ENCODE data around the gene MYD88.

Gene MYD88

DNA sequence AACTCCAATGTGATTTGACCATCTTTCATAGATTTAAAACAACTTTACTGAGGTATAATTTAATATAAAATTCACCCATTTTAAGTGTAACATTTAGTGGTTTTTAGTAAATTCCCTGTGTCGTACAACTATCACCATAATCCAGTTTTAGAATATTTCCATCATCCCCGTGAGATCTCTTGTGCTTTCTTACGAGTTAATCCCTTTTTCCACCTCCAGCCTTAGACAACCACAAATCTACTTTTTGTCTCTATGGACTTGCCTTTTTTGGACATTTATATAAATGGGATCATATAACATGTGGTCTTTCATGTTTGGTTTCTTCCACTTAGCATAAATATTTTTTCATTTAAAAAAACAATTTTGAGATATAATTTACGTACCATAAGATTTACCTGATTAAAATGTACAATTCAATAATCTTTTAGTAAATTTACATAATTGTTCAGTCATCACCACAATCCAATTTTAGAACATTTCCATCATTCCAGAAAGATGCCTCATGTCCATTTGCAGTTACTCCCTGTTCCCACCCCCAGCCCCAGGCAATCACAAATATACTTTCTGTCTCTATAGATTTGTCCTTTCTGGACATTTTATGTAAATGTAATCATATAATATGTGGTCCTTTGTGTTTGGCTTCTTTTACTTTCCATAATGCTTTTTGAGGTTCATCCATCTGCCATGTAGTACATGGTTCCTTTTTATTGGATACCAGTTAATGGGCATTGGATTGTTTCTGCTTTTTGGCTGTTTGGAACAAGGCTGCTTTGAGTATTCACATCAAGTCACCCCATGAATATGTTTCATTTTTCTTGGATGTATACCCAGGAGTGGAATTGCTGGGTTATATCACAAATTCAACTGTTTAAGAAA lies 29.9 kb downstream of the MYD88 start:
- DNase-seq = no peak

DNA sequence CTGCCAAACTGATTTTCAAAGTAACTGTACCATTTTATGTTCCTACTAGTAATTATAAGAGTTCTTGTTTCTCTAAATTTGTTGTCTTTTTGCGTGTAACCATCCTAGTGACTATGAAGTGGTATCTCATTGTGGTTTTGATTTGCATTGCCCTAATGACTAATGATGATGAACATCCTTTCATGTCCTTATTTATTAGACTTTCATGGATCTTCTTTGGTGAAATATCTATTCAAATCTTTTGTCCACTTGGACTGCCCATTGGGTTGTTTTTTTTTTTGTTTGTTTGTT lies 30.5 kb downstream of the MYD88 start:
- no peak for DNase-seq

DNA sequence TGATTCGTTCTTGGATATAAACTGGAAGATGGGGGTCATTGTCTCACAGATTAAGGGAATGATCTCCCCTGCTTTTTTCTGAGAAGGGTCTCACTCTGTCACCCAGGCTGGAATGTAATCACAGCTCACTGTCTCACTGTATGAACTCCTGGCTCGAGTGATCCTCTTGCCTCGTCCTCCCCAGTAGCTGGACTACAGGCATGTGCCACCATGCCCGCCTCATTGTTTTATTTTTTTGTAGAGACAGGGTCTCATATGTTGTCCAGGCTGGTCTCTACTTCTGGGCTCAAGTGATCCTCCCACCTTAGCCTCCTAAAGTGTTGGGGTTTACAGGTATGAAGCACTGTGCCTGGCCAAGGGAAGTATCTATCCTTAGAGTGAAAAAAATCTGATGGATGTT lies 32.3 kb downstream of the MYD88 start:
- no peak for DNase-seq

DNA sequence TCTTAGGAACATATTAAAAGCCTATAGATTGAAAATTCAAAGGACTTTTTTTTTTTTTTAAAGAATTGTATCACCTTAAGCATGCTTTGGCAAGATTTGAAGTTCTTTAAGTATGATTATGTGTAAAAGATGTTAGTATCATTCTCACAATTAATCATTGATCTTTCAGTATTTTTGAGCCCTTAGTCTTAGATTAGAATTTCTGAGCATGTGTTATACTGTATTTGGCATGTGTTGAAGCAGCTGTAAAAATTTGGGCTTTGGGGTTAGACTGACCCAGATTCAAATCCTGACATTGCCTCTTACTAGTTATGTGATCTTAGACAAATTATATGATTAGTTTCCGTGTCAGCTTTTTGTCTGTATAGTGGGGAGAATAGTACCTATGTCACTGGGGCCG lies 33.2 kb downstream of the MYD88 start:
- no peak for DNase-seq

DNA sequence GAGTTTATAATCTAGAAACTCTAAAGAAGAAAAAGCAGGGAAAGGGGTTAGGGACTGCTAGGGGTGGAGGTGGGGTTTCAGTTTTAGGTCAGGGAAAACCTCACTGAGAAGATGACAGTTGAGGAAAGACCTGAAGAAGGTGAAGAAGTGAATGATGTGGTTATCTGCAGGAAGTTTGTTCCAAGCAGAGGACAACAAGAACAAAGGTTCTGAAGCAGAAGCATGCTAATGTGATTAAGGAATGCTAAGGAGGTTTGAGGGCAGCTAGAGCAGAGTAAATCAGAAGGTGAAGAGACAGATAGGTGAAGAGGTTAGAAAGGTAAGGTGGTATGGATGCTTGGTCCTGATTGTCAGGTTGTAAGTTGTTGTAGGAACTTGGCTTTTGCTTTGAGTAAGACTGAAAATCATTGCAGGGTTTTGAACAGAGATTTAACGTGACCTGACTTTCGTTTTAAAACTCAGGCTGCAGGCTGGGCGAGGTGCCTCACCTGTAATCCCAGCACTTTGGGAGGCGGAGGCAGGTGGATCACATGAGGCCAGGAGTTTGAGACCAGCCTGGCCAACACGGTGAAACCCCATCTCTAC lies 35.5 kb downstream of the MYD88 start:
- DNase-seq = no peak

DNA sequence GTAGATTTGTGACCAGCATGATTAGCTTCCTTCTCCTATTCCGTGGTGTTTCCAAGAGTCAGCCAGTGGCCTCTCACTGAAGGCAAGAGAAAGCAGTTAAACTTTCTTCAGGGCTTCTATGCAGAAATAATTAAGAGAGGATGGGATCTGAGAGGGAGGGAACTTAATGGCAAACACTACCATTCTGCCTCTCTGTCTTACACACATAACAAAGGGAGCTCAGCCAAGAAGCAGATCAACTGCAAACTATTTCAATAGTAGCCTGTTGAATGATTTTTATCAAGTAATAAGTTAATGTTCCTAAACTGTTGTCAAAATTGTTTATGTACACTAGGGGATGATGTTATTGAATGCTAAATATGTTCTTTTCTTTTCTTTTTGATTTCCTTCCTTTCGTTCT lies 38.7 kb downstream of the MYD88 start:
- no peak for DNase-seq

DNA sequence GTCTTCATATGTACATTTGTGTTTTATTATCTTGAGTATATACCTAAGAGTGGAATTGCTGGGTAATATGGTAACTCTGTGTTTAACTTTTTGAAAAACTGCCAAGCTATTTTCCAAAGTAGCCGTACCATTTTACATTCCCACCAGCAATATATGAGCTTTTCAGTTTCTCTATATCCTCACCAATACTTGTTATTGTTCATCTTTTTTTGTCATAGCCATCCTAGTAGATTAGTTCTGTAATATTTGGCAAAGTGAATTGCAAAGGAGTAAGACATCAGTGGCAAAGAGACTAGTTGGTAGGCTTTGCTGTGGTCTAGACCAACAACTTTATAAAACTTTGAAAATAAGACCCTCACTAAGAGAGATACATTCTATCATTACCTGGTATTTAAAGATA lies 48.3 kb downstream of the MYD88 start:
- DNase-seq = no peak

DNA sequence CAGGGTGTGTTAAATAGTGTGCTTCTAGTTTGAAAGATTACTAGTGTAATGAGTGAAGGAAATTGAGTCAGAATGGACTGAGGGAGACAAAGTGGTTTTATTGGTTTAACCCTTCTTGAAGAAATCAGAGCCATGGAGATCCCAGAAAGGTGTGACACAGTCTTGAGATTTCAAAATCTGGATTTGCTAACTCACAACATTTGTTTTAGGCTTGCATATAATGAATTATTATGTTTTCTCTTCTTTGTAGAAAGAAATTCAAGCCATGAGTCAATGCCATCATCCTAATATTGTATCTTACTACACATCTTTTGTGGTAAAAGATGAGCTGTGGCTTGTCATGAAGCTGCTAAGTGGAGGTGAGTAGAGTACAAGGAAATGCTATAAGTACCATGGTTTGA lies 52.0 kb downstream of the MYD88 start:
- no peak for DNase-seq

Measured in NCI-H2029 treated with DMSO at 0.1 percent for 48 hours (cell line).